GM19328 (cell line): Measurements from ENCODE around the gene NCAPD3.

Experiments
- ATAC-seq: cut with Tn5 transposase; IDR thresholded peaks from one replicate; pipeline ENCODE4 v1.9.1; 2021; ENCODE audit warnings: mild to moderate bottlenecking, moderate library complexity; ENCODE audit not compliant: unreplicated experiment

NCAPD3 gene

DNA sequence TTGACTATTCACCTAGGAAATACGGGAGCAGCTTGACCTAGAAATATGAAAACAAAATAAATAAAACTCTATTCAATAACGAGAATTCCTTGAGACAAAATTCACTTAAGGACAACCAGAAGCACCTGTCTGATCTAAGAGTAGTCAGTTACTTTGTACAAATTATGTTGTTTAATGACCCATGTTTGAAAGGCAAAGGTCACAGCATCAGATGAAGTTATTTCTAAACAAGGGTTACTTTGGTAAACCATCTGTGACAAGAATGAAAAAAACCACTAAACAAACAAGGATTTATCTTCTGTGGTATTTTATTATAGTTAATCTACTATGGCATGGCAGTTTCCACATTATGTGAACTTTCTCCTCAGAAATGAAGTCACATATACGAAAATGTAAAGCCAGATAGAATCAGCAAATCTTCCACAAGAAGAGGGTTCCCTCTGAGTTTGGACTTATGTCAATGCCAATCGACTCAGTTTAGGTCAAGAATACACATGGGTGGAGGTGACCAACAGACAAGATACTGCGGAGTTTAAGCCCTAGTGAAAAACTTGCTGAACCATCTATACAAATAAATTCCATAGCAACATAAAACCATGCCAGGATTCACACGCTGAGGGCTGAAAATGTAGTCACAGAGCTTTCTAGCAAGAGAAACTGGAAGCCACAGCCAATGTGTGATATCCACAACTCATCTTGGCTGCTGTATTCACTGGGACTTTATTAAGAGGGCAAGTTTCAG, 53.4 kb downstream of the NCAPD3 start:
- ATAC-seq: no peak

DNA sequence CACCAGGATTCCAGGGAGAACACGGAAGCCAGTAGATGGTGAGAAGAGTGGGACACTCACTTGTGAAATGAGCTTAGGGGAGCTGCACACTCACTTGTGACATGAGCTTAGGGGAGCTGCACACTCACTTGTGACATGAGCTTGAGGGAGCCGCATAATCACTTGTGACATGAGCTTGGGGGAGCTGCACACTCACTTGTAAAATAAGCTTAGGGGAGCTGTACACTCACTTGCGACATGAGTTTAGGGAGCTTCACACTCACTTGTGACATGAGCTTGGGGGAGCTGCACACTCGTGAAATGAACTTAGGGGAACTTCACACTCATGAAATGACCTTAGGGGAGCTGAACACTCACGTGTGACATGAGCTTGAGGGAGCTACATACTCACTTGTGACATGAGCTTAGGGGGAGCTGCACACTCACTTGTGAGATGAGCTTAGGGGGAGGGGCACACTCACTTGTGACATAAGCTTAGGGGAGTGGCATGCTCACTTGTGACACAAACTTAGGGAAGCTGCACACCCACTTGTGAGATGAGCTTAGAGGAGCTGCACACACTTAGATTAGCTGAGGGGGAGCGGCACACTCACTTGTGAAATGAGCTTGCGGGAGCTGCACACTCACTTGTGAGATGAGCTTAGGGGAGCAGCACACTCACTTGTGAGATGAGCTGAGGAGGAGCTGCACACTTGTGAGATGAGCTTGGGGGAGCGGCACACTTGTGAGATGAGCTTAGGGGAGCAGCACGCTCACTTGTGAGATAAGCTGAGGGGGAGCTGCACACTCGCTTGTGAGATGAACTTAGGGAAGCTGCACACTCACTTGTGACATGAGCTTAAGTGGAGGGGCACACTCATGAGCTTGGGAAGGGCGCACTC, 59.0 kb downstream of the NCAPD3 start:
- no peak for ATAC-seq

DNA sequence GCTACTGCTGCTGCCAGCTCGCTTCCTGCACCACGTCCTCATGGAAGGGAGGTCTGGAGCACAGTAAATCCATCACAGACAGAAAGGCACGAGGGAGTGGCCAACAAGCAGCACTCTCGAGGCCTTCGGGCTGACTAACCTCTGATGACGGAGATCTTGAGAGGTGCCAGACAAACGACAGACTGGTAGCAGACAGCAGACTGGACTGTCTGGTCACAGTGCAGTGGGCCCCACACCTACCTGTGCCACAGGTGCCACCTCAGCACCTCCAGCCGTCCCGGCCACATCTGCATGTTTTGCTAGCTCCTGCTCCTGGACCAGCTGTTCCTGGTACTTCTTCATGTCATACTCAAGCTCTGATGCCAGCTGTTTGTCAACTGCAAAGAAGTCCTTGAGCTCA, 64.1 kb downstream of the NCAPD3 start:
- ATAC-seq: no peak

DNA sequence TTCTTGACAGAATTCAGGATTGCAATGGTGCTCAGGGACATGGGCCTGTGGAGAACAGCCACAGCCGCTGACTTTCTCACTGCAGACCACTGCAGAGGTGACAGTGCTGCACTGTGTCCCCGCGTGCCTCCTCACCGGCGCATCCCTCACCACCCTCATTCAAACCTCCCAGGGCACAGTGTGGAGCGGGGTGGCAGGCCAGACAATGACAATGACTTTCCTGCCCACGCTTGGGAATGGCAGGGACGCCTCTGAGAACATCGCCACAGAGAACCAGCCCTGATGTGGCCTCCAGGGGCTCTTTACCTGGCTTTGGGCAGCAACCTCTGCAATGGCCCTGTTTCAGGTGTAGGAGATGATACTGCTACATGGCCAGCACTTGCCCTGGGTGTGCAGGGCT, 65.7 kb downstream of the NCAPD3 start:
- ATAC-seq: no peak

DNA sequence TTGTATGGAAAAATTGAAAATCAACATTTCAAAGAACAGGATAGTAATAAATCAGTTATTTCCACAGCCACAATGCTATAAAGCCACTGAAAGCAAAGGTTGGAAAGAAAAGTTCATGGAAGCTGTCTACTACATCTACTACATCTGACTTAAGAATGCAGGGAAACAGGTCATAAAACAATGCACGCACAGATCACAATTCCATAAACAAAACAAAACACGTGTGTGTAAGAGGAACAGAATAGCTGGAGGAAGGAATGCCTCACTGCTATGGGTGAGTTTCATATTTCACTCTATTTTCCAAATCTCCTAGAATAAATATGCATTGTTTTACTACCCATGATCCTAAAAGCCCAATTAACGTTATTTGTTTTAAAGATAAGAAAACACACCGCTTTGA, 66.3 kb downstream of the NCAPD3 start:
- no peak for ATAC-seq

DNA sequence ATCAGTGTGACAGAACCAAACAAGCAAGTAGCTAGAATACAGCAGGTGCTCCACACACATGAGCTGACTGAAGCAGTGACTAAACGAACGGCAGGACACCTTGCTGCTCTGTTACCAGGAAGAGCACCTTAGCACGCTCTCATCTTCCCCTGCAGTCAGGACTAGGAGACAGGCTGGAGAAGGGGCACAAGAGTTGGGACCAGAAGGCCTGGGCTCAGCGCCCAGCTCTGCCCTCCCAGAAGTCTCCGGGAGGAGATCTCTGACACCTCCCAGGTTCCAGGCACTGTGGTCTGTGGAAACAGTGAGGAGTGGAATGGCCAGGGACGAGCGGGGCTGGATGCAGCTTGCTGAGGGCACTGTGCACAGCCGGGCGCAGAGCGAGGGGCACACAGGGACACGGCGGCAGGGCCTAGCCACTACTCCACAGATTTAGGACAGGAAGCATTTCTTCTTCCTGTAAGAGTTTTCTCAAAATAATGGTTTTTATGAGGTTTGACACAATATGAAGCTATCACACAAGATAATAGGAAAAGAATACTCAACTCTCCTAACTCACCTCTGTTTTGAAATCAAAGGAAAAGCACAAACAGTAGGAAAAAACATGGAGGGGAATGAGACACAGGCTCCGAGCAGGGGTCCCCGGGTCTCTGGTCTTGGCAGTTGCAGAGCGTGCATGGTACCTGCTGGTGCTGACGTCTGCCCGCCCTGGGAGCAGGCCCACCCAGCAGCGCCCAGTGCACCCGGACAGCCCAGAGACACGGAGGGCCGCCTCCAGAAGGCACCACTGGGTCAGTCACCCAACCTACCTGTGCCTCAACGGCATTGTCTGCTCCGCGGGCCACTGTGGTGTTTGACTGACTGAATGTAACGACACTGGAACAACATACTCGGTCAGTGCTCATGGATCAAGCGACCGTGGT, 67.6 kb downstream of the NCAPD3 start:
- no peak for ATAC-seq

DNA sequence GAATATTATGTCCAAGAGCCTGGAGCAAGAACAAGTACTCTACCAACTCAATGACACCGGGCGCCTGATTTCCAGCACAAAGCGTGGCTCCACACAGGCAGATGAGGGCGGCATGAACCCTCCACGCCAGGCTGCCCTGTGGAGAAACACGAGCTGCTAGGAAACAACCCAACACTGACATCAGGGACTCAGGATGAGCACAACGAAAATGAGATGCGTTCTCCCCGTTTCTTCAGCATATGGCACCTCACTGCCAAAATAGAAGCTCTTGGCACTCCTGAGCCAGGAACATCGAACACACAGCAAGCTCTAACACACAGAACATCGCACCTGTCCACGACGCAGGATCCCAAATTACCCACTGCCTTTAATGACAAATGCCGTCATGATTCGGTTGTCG, 68.3 kb downstream of the NCAPD3 start:
- ATAC-seq: no peak

DNA sequence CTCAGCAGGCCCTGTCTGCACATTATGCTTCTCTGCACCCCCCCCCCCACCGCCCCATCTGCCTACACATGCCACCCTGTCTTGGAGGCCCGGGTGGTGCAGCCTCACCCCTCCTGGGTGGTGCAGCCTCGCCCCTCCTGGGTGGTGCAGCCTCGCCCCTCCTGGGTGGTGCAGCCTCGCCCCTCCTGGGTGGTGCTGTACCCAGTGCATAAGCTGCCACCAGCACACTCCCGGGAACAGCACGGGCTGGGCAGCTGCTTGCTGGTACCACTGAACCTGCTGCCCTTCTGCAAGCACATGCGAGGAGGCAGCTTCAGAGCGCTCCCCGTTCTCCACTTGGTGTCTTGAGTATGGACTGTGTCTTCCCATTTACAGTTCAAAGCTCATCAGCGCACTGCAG, 69.3 kb downstream of the NCAPD3 start:
- ATAC-seq: no peak

DNA sequence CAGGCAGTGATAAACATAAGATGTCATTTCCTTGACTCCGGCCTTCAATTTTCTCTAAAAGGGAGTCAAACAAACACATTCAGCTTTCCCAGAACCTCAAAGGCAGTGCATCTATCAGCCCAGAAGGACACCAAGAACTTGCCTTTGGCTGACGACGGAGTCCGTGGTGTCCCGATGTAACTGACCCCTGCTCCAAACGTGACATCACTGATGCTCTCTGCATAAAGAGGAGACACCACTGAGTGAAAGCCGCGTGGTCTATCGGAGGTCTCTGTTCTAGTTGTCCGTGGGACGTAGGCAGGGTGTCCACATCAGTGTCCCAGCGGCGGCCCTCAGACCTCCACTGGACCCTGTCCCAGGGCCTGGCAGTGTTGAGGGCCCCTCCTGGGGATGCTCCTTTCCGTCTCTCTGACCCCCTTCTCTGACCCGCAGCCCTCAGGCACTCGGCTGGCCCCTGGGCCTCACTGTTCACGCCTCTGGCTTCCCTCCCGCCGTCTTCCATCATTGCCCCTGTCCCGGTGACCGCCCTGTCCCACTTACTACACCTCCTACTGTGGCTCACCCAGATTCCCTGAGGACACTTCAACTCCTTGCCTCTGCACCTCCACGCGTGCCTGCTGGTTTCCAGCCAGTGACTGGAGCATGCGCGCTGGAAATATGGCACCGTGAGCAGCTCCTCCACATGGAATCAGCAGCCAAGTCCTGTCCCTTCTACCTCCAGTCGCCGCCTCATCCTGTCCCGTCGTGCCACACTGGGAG, 70.4 kb downstream of the NCAPD3 start:
- ATAC-seq: no peak

DNA sequence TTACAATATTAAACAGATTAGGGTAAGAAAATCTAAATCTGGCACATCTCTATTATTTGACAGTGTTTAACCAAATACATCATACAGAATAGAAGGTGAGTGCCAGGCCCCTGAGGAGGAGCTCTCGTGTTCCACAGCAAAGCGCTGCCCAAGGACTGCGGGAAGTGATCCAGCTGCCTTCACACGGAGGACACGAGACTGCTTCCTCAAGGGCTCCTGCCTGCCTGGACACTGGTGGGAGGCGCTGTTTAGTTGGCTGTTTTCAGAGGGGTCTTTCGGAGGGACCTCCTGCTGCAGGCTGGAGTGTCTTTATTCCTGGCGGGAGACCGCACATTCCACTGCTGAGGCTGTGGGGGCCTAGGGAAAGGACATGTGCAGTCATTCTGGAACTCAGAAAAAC, 71.1 kb downstream of the NCAPD3 start:
- no peak for ATAC-seq

DNA sequence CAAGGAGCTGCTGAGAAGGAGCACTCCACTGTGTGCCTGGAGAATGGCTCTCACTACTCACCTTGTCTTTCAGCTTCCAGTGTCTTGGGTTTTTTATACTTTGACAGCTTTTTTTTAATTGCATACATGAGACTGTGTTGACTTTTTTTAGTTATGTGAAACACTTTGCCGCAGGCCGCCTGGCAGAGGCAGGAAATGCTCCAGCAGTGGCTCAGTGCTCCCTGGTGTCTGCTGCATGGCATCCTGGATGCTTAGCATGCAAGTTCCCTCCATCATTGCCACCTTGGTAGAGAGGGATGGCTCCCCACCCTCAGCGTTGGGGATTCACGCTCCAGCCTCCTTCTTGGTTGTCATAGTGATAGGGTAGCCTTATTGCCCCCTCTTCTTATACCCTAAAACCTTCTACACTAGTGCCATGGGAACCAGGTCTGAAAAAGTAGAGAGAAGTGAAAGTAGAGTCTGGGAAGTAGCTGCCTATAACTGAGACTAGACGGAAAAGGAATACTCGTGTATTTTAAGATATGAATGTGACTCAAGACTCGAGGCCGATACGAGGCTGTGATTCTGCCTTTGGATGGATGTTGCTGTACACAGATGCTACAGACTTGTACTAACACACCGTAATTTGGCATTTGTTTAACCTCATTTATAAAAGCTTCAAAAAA, 72.6 kb downstream of the NCAPD3 start:
- no peak for ATAC-seq

DNA sequence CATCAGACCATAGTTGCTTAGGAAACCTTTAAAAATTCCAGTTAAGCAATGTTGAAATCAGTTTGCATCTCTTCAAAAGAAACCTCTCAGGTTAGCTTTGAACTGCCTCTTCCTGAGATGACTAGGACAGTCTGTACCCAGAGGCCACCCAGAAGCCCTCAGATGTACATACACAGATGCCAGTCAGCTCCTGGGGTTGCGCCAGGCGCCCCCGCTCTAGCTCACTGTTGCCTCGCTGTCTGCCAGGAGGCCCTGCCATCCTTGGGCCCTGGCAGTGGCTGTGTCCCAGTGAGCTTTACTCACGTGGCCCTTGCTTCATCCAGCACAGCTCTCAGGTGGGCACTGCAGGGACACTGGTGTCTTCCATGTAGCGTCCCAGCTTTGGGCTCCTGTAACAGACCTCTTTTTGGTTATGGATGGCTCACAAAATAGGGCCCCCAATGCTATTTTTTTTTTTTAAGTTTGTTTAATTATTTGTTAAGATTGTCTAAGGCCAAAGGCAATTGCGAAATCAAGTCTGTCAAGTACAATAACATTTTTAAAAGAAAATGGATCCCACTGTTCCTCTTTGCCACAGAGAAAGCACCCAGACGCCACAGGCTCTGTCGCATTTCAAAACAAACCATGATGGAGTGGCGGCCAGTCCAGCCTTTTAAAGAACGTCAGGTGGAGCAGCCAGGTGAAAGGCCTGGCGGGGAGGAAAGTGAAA, 73.4 kb downstream of the NCAPD3 start:
- no peak for ATAC-seq

DNA sequence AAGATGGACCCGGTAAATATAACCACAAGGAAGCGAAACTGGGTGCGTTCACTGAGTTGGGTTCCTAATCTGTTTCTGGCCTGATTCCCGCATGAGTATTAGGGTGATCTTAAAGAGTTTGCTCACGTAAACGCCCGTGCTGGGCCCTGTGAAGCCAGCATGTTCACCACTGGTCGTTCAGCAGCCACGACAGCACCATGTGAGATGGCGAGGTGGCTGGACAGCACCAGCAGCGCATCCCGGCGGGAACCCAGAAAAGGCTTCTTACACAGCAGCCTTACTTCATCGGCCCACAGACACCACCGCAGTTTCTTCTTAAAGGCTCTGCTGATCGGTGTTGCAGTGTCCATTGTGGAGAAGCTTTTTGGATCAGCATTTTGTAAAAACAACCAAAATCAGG, 74.4 kb downstream of the NCAPD3 start:
- no peak for ATAC-seq

DNA sequence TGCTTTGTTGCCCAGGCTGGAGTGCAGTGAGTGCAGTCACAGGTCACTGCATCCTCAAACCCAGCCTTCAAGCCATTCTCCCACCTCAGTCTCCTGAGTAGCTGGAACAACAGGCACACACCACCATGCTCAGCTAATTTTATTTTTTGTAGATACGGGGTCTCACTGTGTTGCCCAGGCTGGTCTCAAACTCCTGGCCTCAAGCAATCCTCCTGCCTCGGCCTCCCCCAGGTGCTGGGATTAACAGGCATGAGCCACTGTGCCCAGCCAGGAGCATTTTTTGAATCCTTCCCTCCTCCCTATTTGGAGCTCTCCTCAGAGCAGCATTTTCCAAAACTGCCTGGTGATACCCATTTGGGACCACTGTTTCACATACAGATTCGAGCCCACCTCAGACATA, 77.2 kb downstream of the NCAPD3 start:
- no peak for ATAC-seq

DNA sequence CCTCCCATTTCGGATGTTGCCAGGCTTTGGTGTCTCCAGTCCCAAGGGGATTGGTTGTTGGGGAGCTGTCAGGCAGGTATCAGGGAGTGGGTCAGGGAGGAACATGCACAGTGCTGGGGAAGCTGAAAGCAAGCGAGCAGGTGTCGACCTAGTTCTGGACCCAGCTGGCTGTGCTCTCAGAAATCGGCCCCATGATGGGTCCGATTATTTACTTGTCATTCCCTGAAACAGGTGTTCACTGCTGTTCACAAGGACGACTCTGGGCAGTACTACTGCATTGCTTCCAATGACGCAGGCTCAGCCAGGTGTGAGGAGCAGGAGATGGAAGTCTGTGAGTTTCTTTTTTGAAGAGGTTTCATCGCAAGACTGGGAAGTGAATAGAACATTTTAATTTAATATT, 78.1 kb downstream of the NCAPD3 start:
- ATAC-seq: no peak

DNA sequence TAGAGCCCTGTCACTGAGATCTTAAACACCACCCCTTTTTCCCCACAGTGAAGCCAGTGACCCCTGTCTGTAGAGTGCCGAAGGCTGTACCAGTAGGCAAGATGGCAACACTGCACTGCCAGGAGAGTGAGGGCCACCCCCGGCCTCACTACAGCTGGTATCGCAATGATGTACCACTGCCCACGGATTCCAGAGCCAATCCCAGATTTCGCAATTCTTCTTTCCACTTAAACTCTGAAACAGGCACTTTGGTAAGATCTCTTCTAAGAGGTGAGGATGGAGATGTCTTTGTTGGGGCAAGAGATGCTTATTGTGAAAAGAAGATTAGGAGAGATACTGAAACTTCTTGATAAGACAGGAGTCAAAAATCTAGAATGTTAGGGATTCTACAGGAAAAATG, 79.0 kb downstream of the NCAPD3 start:
- ATAC-seq: no peak

DNA sequence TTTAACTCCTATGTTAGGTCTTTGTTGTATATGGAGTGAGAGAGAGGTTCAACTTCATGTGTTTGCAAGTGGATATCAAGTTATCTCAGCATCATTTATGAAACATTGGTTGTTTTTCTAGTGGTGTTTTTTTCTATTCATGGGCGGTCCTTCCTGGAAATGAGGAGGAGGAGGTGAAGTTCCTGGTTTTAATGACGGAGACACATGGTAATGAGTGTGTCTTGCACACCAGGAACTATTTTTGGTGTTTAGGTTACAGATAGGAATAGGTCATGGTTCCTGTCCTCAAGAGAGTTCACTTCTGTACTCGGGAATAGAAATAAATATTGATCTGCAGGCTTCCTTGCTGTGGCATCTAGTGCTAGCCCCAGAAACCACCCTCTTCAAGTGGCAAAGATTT, 80.0 kb downstream of the NCAPD3 start:
- no peak for ATAC-seq

DNA sequence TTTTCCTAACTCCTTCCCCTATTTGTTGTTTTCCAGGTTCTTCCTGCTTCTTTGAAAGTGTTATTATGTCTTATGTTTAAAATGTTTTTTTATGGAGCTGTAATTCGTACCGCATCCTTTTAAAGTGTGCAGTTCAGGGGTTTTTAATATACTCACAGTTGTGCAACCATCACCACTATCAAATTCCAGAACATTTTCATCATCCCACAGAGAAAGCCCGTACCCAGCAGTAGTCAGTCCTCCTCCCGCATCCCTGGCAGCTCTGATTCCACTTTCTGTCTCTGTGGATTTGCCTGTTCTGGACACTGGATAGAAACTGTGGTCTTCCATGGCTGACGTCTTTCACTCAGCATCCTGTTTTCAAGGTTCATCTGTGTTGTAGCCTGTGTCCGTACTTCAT, 81.2 kb downstream of the NCAPD3 start:
- no peak for ATAC-seq

DNA sequence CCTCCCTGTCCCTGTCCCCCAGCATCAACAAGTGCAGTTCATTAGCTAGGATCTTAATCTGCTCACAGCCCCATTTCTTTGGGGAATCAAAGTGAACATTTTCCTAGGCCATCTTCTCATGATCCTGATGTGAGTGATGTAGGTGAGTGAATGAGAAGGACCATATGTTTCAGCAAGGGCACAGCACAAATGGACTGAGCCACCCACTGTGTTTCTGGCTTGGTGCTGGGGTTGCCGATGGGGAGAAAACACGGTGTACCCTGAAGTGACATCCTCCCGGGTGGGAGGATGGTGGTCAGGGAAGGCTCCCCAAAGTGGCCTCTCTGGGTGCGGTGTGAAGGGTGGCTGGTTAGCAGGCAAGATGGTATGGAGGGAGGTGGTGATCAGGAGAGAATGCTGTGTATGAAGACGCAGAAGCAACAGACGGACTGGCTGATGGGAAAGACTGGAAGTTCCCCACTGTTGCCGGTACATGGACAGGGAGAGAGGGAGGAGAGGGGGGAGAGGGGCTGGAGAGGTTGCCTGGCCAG, 82.7 kb downstream of the NCAPD3 start:
- no peak for ATAC-seq
